IMR-90 (cell line): ENCODE data around the gene FBLN1. TPM values are rescaled to one million over a fixed set of nuclear protein-coding genes. Genes with fewer than 3 reads are reported as not detected.

ENCODE experiments used
- ATAC-seq: fragments of 200-7000 bp; cut with Tn5 transposase; 2 replicates; pipeline ENCODE4 v1.9.1; 2020; ENCODE audit warnings: low read depth, mild to moderate bottlenecking, moderate library complexity
- BruUV-seq: library from RNA; stranded (reverse); fragments of 400-500 nt; replicated peaks from 2 replicates; lab custom pipeline; 2021; lab: Mats Ljungman, UMichigan
- CTCF ChIA-PET: fragments of 300-600 bp; formaldehyde crosslinking; extraction: SDS; loops from one replicate; lab custom pipeline; 2021; ENCODE audit warnings: antibody characterized with exemption; lab: Yijun Ruan, JAX
- POLR2A ChIA-PET: fragments of 300-600 bp; sonication (Branson Sonifier 250); formaldehyde crosslinking; loops from one replicate; lab custom pipeline; 2022; ENCODE audit warnings: antibody characterized with exemption; ENCODE audit not compliant: unreplicated experiment; lab: Charles Lee
- DNase-seq: peaks from one replicate; pipeline ENCODE4 v3.0.0; 2013
- H2AFZ ChIP-seq: replicated peaks from 2 replicates; pipeline ENCODE3; 2013; ENCODE audit warnings: low read length, mild to moderate bottlenecking; ENCODE audit not compliant: poor library complexity
- H2AK5ac ChIP-seq: 2 replicates; pipeline ENCODE4 v1.6.1; 2013; ENCODE audit warnings: low read depth, low read length, inconsistent platforms
- H2AK9ac ChIP-seq: replicated peaks from 2 replicates; pipeline ENCODE3; 2013; ENCODE audit warnings: mild to moderate bottlenecking, low read depth, low read length, moderate library complexity; ENCODE audit not compliant: poor library complexity
- H2BK120ac ChIP-seq: 2 replicates; pipeline ENCODE4 v1.6.1; 2013; ENCODE audit warnings: low read depth, low read length, inconsistent platforms
- H2BK15ac ChIP-seq: 3 replicates; pipeline ENCODE4 v1.6.1; 2013; ENCODE audit warnings: low read depth, low read length, inconsistent platforms
- H2BK20ac ChIP-seq: 2 replicates; pipeline ENCODE4 v1.6.1; 2013; ENCODE audit warnings: low read depth, mild to moderate bottlenecking, inconsistent platforms, low read length, moderate library complexity
- H2BK5ac ChIP-seq: 2 replicates; pipeline ENCODE4 v1.6.1; 2013; ENCODE audit warnings: mild to moderate bottlenecking, low read depth, low read length, inconsistent platforms; ENCODE audit not compliant: poor library complexity, severe bottlenecking
- H3K14ac ChIP-seq: replicated peaks from 2 replicates; pipeline ENCODE4 v1.6.1; 2013; ENCODE audit warnings: low read depth, low read length, inconsistent platforms
- H3K18ac ChIP-seq: 2 replicates; pipeline ENCODE4 v1.6.1; 2013; ENCODE audit warnings: low read depth, low read length, control low read depth
- H3K23ac ChIP-seq: 2 replicates; pipeline ENCODE4 v1.6.1; 2013; ENCODE audit warnings: low read depth, low read length, inconsistent platforms
- H3K27ac ChIP-seq: 2 replicates; pipeline ENCODE4 v1.5.1; 2013; ENCODE audit warnings: mild to moderate bottlenecking, control low read depth, low read length; ENCODE audit not compliant: insufficient read depth
- H3K27me3 ChIP-seq: 2 replicates; pipeline ENCODE4 v1.6.1; 2013; ENCODE audit warnings: low read length; ENCODE audit not compliant: control insufficient read depth, insufficient read depth
- H3K36me3 ChIP-seq: 2 replicates; pipeline ENCODE4 v1.6.1; 2013; ENCODE audit warnings: low read length, mixed read lengths; ENCODE audit not compliant: control insufficient read depth, insufficient read depth
- H3K4ac ChIP-seq: 2 replicates; pipeline ENCODE4 v1.6.1; 2013; ENCODE audit warnings: low read depth, low read length, inconsistent platforms
- H3K4me1 ChIP-seq: 2 replicates; pipeline ENCODE4 v1.6.1; 2013; ENCODE audit warnings: low read length, mixed read lengths; ENCODE audit not compliant: control insufficient read depth, insufficient read depth
- H3K4me2 ChIP-seq: 2 replicates; pipeline ENCODE4 v1.6.1; 2013; ENCODE audit warnings: low read depth, mild to moderate bottlenecking, control low read depth, low read length, moderate library complexity
- H3K4me3 ChIP-seq: 2 replicates; pipeline ENCODE4 v1.5.1; 2013; ENCODE audit warnings: low read depth, mild to moderate bottlenecking, control low read depth, low read length, moderate library complexity; ENCODE audit not compliant: insufficient read depth
- H3K56ac ChIP-seq: 2 replicates; pipeline ENCODE4 v1.6.1; 2013; ENCODE audit warnings: low read length, inconsistent platforms; ENCODE audit not compliant: insufficient read depth; ENCODE audit errors: extremely low read depth
- H3K79me1 ChIP-seq, 2 experiments: 2 replicates each; pipeline ENCODE4 v1.6.1; 2013; ENCODE audit warnings: low read length in 2 of 2, inconsistent platforms in 1 of 2, low read depth in 1 of 2
- H3K9ac ChIP-seq: 2 replicates; pipeline ENCODE4 v1.6.1; 2013; ENCODE audit warnings: low read depth, low read length, control low read depth
- H3K9me1 ChIP-seq: 2 replicates; pipeline ENCODE4 v1.6.1; 2013; ENCODE audit warnings: low read length, inconsistent platforms; ENCODE audit not compliant: insufficient read depth
- H3K9me3 ChIP-seq: 2 replicates; pipeline ENCODE4 v1.6.1; 2013; ENCODE audit warnings: low read length; ENCODE audit not compliant: control insufficient read depth, insufficient read depth
- H4K20me1 ChIP-seq: 2 replicates; pipeline ENCODE4 v1.6.1; 2013; ENCODE audit warnings: low read length, inconsistent platforms; ENCODE audit not compliant: insufficient read depth
- H4K5ac ChIP-seq: 2 replicates; pipeline ENCODE4 v1.6.1; 2013; ENCODE audit warnings: mild to moderate bottlenecking, low read depth, low read length, control low read depth
- H4K8ac ChIP-seq, 2 experiments: 2 replicates each; pipeline ENCODE4 v1.6.1; 2013; ENCODE audit warnings: low read depth in 2 of 2, low read length in 2 of 2, control low read depth in 1 of 2, inconsistent platforms in 1 of 2
- H4K91ac ChIP-seq: 2 replicates; pipeline ENCODE4 v1.6.1; 2013; ENCODE audit warnings: low read depth, low read length, inconsistent platforms; ENCODE audit not compliant: insufficient read depth
- BHLHE40 ChIP-seq: fragments of 150-350 bp; IDR thresholded peaks from 2 replicates; pipeline ENCODE4 v1.6.1; 2016; ENCODE audit warnings: mild to moderate bottlenecking, low read depth, low read length
- CEBPB ChIP-seq: IDR thresholded peaks from 2 replicates; pipeline ENCODE4 v1.6.1; 2012; ENCODE audit warnings: low read depth, low read length, improper control_type of control experiment
- CHD1 ChIP-seq: IDR thresholded peaks from 2 replicates; pipeline ENCODE4 v1.6.1; 2012; ENCODE audit warnings: low read depth, low read length, improper control_type of control experiment
- ELK1 ChIP-seq: fragments of 150-350 bp; IDR thresholded peaks from 2 replicates; pipeline ENCODE4 v1.6.1; 2016; ENCODE audit warnings: low read depth, mild to moderate bottlenecking, low read length, moderate library complexity, borderline replicate concordance
- MAFK ChIP-seq: IDR thresholded peaks from 2 replicates; pipeline ENCODE4 v1.6.1; 2012; ENCODE audit warnings: low read depth, low read length, improper control_type of control experiment
- MXI1 ChIP-seq: IDR thresholded peaks from 2 replicates; pipeline ENCODE4 v1.6.1; 2012; ENCODE audit warnings: low read depth, mild to moderate bottlenecking, low read length, moderate library complexity, borderline replicate concordance
- NFE2L2 ChIP-seq: fragments of 150-350 bp; IDR thresholded peaks from 2 replicates; pipeline ENCODE4 v1.6.1; 2016; ENCODE audit warnings: low read depth, mild to moderate bottlenecking, low read length
- POLR2A ChIP-seq: IDR thresholded peaks from 2 replicates; pipeline ENCODE4 v1.6.1; 2012; ENCODE audit warnings: mild to moderate bottlenecking, low read depth, low read length
- RAD21 ChIP-seq: IDR thresholded peaks from 2 replicates; pipeline ENCODE4 v1.6.1; 2012; ENCODE audit warnings: low read length, improper control_type of control experiment
- RCOR1 ChIP-seq: IDR thresholded peaks from 2 replicates; pipeline ENCODE4 v1.6.1; 2012; ENCODE audit warnings: mild to moderate bottlenecking, low read length, improper control_type of control experiment; ENCODE audit not compliant: insufficient replicate concordance
- RFX5 ChIP-seq: IDR thresholded peaks from 2 replicates; pipeline ENCODE4 v1.8.0; 2012; ENCODE audit warnings: low read depth, mild to moderate bottlenecking, low read length, moderate library complexity
- USF2 ChIP-seq: fragments of 150-350 bp; IDR thresholded peaks from 2 replicates; pipeline ENCODE4 v1.6.1; 2017; ENCODE audit warnings: mild to moderate bottlenecking, antibody characterized with exemption, low read length, low read depth
- WGBS, 2 experiments: methylation state at CpG; one replicate each; pipeline versions ENCODE4 v1.1.5 to v1.1.7; 2013; ENCODE audit warnings: missing lambda C conversion rate in 2 of 2; ENCODE audit not compliant: insufficient read length in 1 of 2; ENCODE audit errors: extremely low coverage in 2 of 2; 5-methylcytosine and 5-hydroxymethylcytosine counted together
- dilution Hi-C: fragments of 300-500 bp; cut with HindIII; formaldehyde crosslinking; loops from one replicate; pipeline ENCODE4 v1.14.3; 2018; ENCODE audit warnings: low sequenced_read_pairs; ENCODE audit not compliant: unreplicated experiment
- in situ Hi-C: fragments of 300-500 bp; cut with MboI; formaldehyde crosslinking; loops from 3 replicates; pipeline ENCODE4 v1.14.3; 2019; ENCODE audit warnings: low sequenced_read_pairs, inconsistent platforms, mixed read lengths
- intact Hi-C: fragments of 100-400 bp; cut with micrococcal nuclease; formaldehyde crosslinking; loops from 2 replicates; pipeline ENCODE4 v1.10.0; 2022
- polyA plus RNA-seq, 3 experiments: library from polyadenylated mRNA; depleted of rRNA; stranded (reverse); fragments of >200 nt; gene quantifications; 2 replicates each; pipeline ENCODE4 v1.2.3, GENCODE V29; 2012; ENCODE audit warnings: low replicate concordance in 1 of 3
- total RNA-seq: library from RNA; depleted of rRNA; stranded (reverse); fragments of >200 nt; gene quantifications from 2 replicates; pipeline ENCODE4 v1.2.3, GENCODE V29; 2012

The FBLN1 gene
- total and polyA plus RNA-seq, 2 of the 4 experiments (the other 2 are of a cell fraction) = 11.3 to 87.9 TPM

GRCh38 chr22:45512363-45512762, 9.7 kb downstream of the FBLN1 start:
- Histone ChIP-seq H3K9ac (no peak overlapping the region), H2AK5ac (peak overlapping the region; percentile 68; the same call in 1 of the 2 replicates), H3K27ac (peak overlapping the region; percentile 37; the same call in 1 of the 2 replicates), H3K27me3 (no peaks in the 10 kb centered on the region), H2BK20ac (no peak overlapping the region), H2BK120ac (peak overlapping the region; percentile 18; the same call in 1 of the 2 replicates), H3K4me3 (no peak overlapping the region), H2BK15ac (peak overlapping the region; percentile 46; the same call in 1 of the 3 replicates), H4K20me1 (peaks cover 75% of the 10 kb centered on the region), H2AK9ac (peak overlapping the region; percentile 31), H3K18ac (peak overlapping the region; percentile 13; the same call in 1 of the 2 replicates), H3K36me3 (peaks cover 45% of the 10 kb centered on the region; the same call in 1 of the 2 replicates), H3K4me1 (peaks cover 37% of the 10 kb centered on the region), H3K23ac (no peak overlapping the region), H4K91ac (no peak overlapping the region), H3K14ac (peak overlapping the region; percentile 42; the same call in 1 of the 2 replicates), H2AFZ (no peak overlapping the region), H3K4ac (peak overlapping the region; percentile 54), H3K79me1 (peaks cover 17 to 92% of the 10 kb centered on the region in 2 experiments), H4K5ac (no peak overlapping the region; the same call in 1 of the 2 replicates), H3K4me2 (peak overlapping the region; percentile 1; the same call in 1 of the 2 replicates), H4K8ac (no peak overlapping the region; a peak in 1 of 4 replicates), H3K9me3 (no peaks in the 10 kb centered on the region), H3K56ac (no peak overlapping the region), H3K9me1 (peaks cover 26% of the 10 kb centered on the region), H2BK5ac (peak overlapping the region; percentile 59)
- intact Hi-C loops = loop anchor here (2.0 kb wide), 1 partner anchor 14 kb away; no protein-coding TSS in a partner anchor
- in situ Hi-C loops = no loop called here
- ChIA-PET CTCF (interaction anchor here (2.6 kb wide), 1 partner anchor 40 kb away, joined by 8 read pairs; no protein-coding TSS in a partner anchor), POLR2A (no interaction called here)
- DNase-seq = no peak
- no peak for TF ChIP-seq CHD1
- no peak for TF ChIP-seq BHLHE40
- TF ChIP-seq ELK1 = no peak
- no peak for TF ChIP-seq RCOR1
- TF ChIP-seq RFX5 = no peak
- no peak for TF ChIP-seq MAFK
- TF ChIP-seq POLR2A = no peak
- TF ChIP-seq USF2 = no peak
- TF ChIP-seq RAD21 = no peak
- TF ChIP-seq MXI1 = no peak
- no peak for TF ChIP-seq CEBPB
- TF ChIP-seq NFE2L2 = no peak
- WGBS, 2 experiments = 92% methylated on average over 2 of the region's 8 CpGs; no CpG with 5 or more reads in 1 of the 2 experiments
- no TSS peak for BruUV-seq
- dilution Hi-C loops = no loop called here
- no peak for ATAC-seq
